Activated naive CD4-positive, alpha-beta T cell treated with anti-CD3 and anti-CD28 coated beads for 36 hours (primary cell): ENCODE results near the gene GHDC. TPM values are rescaled to one million over a fixed set of nuclear protein-coding genes. Genes with fewer than 3 reads are reported as not detected.
"Not testable (repeated sequence)": the region's sequence is repeated elsewhere in the genome, so short reads cannot be mapped to it uniquely, and the experiment has no call there.

Experiments
- CTCF ChIA-PET: fragments of 350-600 bp; sonication (Branson Sonifier 250); formaldehyde crosslinking; loops from one replicate; lab custom pipeline; 2021; ENCODE audit warnings: antibody characterized with exemption; lab: Charles Lee
- DNase-seq: peaks from one replicate; pipeline ENCODE4 v3.0.0-alpha.2; 2020
- H3K27ac Mint-ChIP-seq: one replicate; pipeline ENCODE4 v1.8.0; 2021; ENCODE audit warnings: mild to moderate bottlenecking, mixed read lengths
- H3K27me3 Mint-ChIP-seq: one replicate; pipeline ENCODE4 v1.8.0; 2021; ENCODE audit warnings: low read depth, mixed read lengths
- H3K36me3 Mint-ChIP-seq: one replicate; pipeline ENCODE4 v1.8.0; 2021; ENCODE audit warnings: low read depth, mixed read lengths
- H3K4me1 Mint-ChIP-seq: one replicate; pipeline ENCODE4 v1.8.0; 2021; ENCODE audit warnings: low read depth, mixed read lengths
- H3K4me3 Mint-ChIP-seq: one replicate; pipeline ENCODE4 v1.8.0; 2021; ENCODE audit warnings: mild to moderate bottlenecking, moderate library complexity, mixed read lengths
- H3K9me3 Mint-ChIP-seq: one replicate; pipeline ENCODE4 v1.8.0; 2021; ENCODE audit warnings: mixed read lengths
- intact Hi-C: fragments of 100-400 bp; cut with micrococcal nuclease; formaldehyde crosslinking; loops from one replicate; pipeline ENCODE4 v1.15.1; 2023
- total RNA-seq, 2 experiments: library from RNA; stranded (reverse); gene quantifications; one replicate each; pipeline ENCODE4 v1.2.3, GENCODE V29; 2021

The GHDC gene
- total RNA-seq, 2 experiments from 2014 or later = 9.0 to 9.7 TPM

GRCh38 chr17:42163113-42163512 is 31.2 kb downstream of the GHDC start:
- Mint-ChIP-seq H3K4me1 (no peaks in the 10 kb centered on the region), H3K27ac (no peak overlapping the region), H3K36me3 (no peaks in the 10 kb centered on the region), H3K4me3 (no peak overlapping the region), H3K9me3 (no peaks in the 10 kb centered on the region), H3K27me3 (no peaks in the 10 kb centered on the region)
- CTCF ChIA-PET = interaction anchor here (1.1 to 3.2 kb wide), 4 partner anchors 18 to 237 kb away, joined by 3 to 11 read pairs (median 3); partner anchors contain the start of gene KCNH4
- intact Hi-C loops = no loop called here
- DNase-seq = peak; percentile 52

DNA sequence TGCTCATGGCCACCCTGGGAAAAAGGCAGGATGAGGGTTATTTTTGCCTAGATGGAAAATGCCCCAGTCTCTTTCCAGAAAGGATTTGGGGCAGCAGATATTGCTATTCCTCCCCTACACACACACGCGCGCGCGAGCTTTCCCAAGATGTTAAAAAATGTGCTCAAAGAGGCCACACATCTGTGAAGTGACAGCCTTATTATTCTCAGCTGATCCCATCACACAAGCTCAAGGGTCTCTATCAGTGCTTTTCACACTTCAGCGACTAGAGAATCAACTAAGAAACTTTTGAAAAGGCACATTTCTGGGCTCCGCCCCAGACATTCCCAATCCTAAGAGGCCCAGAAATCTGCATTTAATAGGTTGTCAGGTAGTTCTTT is 33.8 kb downstream of the GHDC start:
- Mint-ChIP-seq H3K9me3 (no peaks in the 10 kb centered on the region), H3K4me3 (no peak overlapping the region), H3K27ac (no peak overlapping the region), H3K4me1 (peaks cover 6% of the 10 kb centered on the region), H3K36me3 (no peaks in the 10 kb centered on the region), H3K27me3 (no peaks in the 10 kb centered on the region)
- no peak for DNase-seq
- intact Hi-C loops = no loop called here
- CTCF ChIA-PET = interaction anchor here (0.6 kb wide), 1 partner anchor 197 kb away, joined by 3 read pairs; no protein-coding TSS in a partner anchor

- Mint-ChIP-seq H3K27me3 (no peaks in the 10 kb centered on the region), H3K9me3 (no peaks in the 10 kb centered on the region), H3K27ac (no peak overlapping the region), H3K4me1 (peaks cover 8% of the 10 kb centered on the region), H3K4me3 (no peak overlapping the region), H3K36me3 (no peaks in the 10 kb centered on the region)
- intact Hi-C loops = no loop called here
- no peak for DNase-seq
- CTCF ChIA-PET = interaction anchor here (0.6 kb wide), 1 partner anchor 197 kb away, joined by 3 read pairs; no protein-coding TSS in a partner anchor
These were observed 34.3 kb downstream of the GHDC start for GRCh38 chr17:42159796-42160530.

DNA sequence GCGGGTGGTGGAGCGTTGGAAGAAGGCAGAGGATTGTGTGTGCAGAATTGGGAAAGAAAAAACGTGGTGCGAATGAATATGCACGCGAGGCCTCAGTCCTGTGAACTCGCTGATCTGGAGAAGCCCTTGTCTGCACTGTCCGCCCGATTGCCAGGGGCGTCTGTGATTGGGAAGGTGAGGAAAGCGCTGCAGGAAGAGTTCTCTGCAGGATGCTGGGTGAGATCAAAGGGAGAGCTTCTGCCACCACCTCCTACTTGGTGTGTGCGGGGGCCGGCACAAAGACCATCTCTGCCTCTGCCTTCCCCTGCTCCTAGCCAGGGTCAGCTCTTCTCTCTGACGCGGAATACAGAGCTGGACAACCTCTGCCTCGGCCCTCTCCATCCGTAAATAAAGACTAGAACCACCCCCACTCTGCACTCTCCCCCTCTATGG is 38.7 kb downstream of the GHDC start:
- Mint-ChIP-seq H3K4me1 (peaks cover 36% of the 10 kb centered on the region), H3K9me3 (no peaks in the 10 kb centered on the region), H3K27ac (peak overlapping the region; percentile 61), H3K4me3 (peak overlapping the region; percentile 83), H3K36me3 (peaks cover 8% of the 10 kb centered on the region), H3K27me3 (no peaks in the 10 kb centered on the region)
- DNase-seq = no peak
- intact Hi-C loops = loop anchor here (1.0 to 2.0 kb wide), 6 partner anchors 25 to 236 kb away; partner anchors contain the start of genes CNP, DHX58, KAT2A and KCNH4
- CTCF ChIA-PET = interaction anchor here (0.6 to 1.2 kb wide), 4 partner anchors 74 to 189 kb away, joined by 3 read pairs; partner anchors contain the start of gene CNP

- peaks cover 8% of the 10 kb centered on the region for H3K36me3 Mint-ChIP-seq
- H3K27me3 Mint-ChIP-seq = no peaks in the 10 kb centered on the region
- H3K4me1 Mint-ChIP-seq = peaks cover 39% of the 10 kb centered on the region
- intact Hi-C loops = loop anchor here (2.0 kb wide), 2 partner anchors 27 to 41 kb away; partner anchors contain the start of genes DHX58 and KCNH4
- CTCF ChIA-PET = interaction anchor here (0.6 to 0.7 kb wide), 2 partner anchors 28 to 32 kb away, joined by 3 to 4 read pairs; no protein-coding TSS in a partner anchor
- peak overlapping the region; percentile 83 for H3K4me3 Mint-ChIP-seq
- peak overlapping the region; percentile 87 for H3K27ac Mint-ChIP-seq
- H3K9me3 Mint-ChIP-seq = no peaks in the 10 kb centered on the region
- no peak for DNase-seq
These were observed 40.2 kb downstream of the GHDC start for GRCh38 chr17:42153919-42154742.

GRCh38 chr17:42146911-42147607 is 47.2 kb downstream of the GHDC start:
- Mint-ChIP-seq H3K27ac (no peak overlapping the region), H3K36me3 (peaks cover 4% of the 10 kb centered on the region), H3K4me3 (no peak overlapping the region), H3K9me3 (no peaks in the 10 kb centered on the region), H3K4me1 (peaks cover 28% of the 10 kb centered on the region), H3K27me3 (no peaks in the 10 kb centered on the region)
- CTCF ChIA-PET = no interaction called here
- no peak for DNase-seq
- intact Hi-C loops = no loop called here

DNA sequence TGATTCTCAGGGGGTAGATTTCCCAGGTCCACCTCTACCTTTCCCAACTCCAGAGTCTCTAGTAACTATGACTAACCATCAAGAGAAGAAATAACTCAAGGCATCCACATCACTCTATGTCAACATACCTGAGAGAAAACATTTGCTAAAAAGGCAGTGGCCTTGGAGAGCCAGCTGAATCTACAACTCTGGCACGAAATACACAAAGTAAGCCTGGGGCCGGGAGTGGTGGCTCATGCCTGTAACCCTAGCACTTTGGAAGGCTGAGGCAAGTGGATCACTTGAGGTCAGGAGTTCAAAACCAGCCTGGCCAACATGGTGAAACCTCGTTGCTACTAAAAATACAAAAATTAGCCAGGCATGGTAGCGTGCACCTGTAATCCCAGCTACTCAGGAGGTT is 51.2 kb downstream of the GHDC start:
- H3K36me3 Mint-ChIP-seq, H3K27me3 Mint-ChIP-seq, H3K4me3 Mint-ChIP-seq, DNase-seq, intact Hi-C loops, H3K27ac Mint-ChIP-seq, H3K9me3 Mint-ChIP-seq: not testable (repeated sequence)
- H3K4me1 Mint-ChIP-seq = peaks cover 34% of the 10 kb centered on the region
- CTCF ChIA-PET = interaction anchor here (0.6 to 1.4 kb wide), 2 partner anchors 14 to 25 kb away, joined by 3 read pairs; no protein-coding TSS in a partner anchor

DNA sequence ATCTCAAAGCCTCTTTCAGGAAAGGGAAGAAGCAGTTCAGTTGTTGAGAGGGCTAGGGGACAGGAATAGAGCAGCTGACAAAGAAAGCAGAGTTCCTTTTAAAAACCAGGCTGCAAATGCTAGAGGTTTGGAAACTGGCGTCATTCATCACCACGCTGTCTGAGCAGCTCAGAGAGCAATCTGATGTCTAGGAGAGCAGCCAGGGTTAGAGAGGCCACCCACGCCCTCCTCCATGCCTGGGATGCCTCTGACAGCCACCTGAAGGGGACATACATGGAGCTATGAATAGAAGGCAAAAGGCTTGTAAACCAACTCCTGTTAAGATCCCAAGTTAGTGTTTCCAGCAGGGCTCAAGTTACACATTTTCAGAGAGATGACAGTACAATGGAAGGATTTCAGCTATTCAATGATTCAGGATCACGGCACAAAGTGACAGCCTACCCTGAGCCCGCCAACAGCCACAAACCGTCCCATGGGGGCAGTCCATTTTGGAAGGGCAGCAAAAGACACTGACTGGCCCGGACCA is 51.9 kb downstream of the GHDC start:
- Mint-ChIP-seq H3K36me3 (peaks cover 5% of the 10 kb centered on the region), H3K4me1 (peaks cover 36% of the 10 kb centered on the region), H3K9me3 (no peaks in the 10 kb centered on the region), H3K27me3 (no peaks in the 10 kb centered on the region), H3K4me3 (no peak overlapping the region), H3K27ac (no peak overlapping the region)
- DNase-seq = no peak
- intact Hi-C loops = no loop called here
- CTCF ChIA-PET = no interaction called here

DNA sequence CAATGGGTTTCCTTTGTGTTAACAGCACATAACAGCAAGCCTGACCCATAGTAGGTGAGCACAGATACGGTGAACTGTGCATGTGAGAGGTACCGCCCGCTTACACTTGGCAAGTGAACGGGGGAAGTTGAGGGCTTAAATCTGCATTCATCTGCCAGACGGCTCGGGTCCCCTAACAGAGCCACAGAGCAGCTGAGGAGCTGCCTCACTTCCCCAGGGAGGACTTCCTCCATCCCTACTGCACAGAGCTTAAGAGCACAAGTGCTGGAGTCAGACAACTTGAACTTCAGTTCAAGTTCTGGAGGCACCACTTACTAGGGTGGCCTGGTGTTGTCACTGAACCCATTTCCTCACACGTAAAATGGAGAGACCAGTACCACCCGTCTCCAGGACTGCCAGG is 52.9 kb downstream of the GHDC start:
- CTCF ChIA-PET = interaction anchor here (0.9 kb wide), 1 partner anchor 74 kb away, joined by 4 read pairs; no protein-coding TSS in a partner anchor
- Mint-ChIP-seq H3K27me3 (no peaks in the 10 kb centered on the region), H3K27ac (no peak overlapping the region), H3K9me3 (no peaks in the 10 kb centered on the region), H3K4me3 (no peak overlapping the region), H3K4me1 (peaks cover 44% of the 10 kb centered on the region), H3K36me3 (peaks cover 6% of the 10 kb centered on the region)
- intact Hi-C loops = no loop called here
- DNase-seq = no peak

GRCh38 chr17:42140690-42141089 is 53.6 kb downstream of the GHDC start:
- H3K36me3 Mint-ChIP-seq, H3K27me3 Mint-ChIP-seq, DNase-seq, H3K4me3 Mint-ChIP-seq, H3K27ac Mint-ChIP-seq, H3K9me3 Mint-ChIP-seq, intact Hi-C loops: not testable (repeated sequence)
- CTCF ChIA-PET = interaction anchor here (0.9 kb wide), 1 partner anchor 73 kb away, joined by 4 read pairs; no protein-coding TSS in a partner anchor
- H3K4me1 Mint-ChIP-seq = peaks cover 51% of the 10 kb centered on the region
